GM12864 (cell line): Measurements from ENCODE around the gene DCLK1.

Experiments
- DNase-seq: peaks from one replicate; pipeline ENCODE4 v3.0.0-alpha.2; 2011; ENCODE audit warnings: low read depth
- H3K4me3 ChIP-seq: 2 replicates; pipeline ENCODE4 v1.5.1; 2011; ENCODE audit warnings: mild to moderate bottlenecking, low read depth, low read length, control low read depth
- TF ChIP-seq, protein P1 (sequence below): IDR thresholded peaks from 2 replicates; pipeline ENCODE4 v1.5.1; 2011; ENCODE audit warnings: low read depth, mild to moderate bottlenecking, moderate library complexity, low read length, control low read depth, inconsistent platforms; ENCODE audit errors: missing control alignments

DCLK1 gene

DNA sequence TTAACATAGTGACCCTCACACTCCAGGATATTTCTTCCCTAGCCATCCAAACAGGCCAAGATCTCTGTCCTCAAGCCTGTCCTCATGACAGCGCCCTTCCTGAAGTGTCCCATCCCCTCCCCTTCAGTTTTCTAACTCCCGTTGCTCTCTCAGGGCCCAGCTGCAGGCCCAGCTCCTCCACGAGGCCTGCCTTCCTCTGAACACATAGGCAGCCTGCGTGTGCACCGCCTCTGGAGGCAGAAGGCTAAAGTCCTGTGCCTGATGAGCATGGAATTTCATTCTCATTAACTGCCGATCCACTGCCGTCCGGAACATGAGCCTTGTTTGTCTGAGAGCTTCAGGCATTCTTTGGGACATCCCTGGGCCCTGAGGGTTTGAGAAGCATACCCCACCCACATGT is 306.4 kb downstream of the DCLK1 start:
- TF ChIP-seq, protein P1, sequence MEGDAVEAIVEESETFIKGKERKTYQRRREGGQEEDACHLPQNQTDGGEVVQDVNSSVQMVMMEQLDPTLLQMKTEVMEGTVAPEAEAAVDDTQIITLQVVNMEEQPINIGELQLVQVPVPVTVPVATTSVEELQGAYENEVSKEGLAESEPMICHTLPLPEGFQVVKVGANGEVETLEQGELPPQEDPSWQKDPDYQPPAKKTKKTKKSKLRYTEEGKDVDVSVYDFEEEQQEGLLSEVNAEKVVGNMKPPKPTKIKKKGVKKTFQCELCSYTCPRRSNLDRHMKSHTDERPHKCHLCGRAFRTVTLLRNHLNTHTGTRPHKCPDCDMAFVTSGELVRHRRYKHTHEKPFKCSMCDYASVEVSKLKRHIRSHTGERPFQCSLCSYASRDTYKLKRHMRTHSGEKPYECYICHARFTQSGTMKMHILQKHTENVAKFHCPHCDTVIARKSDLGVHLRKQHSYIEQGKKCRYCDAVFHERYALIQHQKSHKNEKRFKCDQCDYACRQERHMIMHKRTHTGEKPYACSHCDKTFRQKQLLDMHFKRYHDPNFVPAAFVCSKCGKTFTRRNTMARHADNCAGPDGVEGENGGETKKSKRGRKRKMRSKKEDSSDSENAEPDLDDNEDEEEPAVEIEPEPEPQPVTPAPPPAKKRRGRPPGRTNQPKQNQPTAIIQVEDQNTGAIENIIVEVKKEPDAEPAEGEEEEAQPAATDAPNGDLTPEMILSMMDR, result no peak
- H3K4me3 ChIP-seq, result no peak overlapping the region
- no peak for DNase-seq

DNA sequence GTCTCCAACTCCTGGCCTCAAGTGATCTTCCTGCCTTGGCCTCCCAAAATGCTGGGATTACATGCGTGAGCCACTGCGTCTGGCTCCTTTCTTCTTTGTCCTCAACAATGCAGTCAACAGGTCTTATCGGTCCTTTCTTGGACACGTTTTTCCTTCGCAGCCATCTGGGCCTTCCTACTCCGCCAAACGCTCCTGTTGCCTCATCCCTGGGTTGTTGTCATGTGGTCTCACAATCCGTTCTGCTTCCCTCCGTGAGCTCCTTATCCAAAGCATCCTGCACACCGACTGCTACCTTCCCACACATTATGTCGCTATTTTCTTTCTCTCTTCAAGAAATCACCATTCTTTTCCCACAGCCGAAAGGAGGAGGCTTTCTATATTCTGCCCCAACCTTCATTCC is 306.8 kb downstream of the DCLK1 start:
- no peak overlapping the region for H3K4me3 ChIP-seq
- TF ChIP-seq, protein P1, result no peak
- DNase-seq, result no peak

GRCh38 chr13:35822666-35823065 is 308.5 kb downstream of the DCLK1 start:
- TF ChIP-seq, protein P1, result no peak
- H3K4me3 ChIP-seq, result no peak overlapping the region
- DNase-seq, result no peak

DNA sequence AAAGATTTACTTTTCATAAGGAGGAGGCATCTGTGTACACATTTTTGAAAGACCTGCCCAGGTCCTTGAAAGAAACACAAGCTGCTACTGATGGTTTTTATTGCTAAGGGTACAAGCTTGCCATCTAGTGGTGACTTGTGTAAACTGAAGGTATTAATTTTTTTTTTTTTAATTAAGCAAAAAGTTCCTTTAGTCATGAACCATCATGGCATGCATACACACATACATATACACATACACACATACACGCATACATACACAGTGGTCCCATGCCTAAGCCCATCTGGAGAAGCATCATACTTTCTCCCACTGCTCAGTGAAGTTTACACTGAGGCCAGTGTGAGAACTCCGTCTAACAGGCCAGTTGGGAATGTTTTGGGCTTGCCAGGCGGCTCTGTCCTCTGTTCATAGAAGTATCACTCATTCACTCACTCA is 312.5 kb downstream of the DCLK1 start:
- no peak for DNase-seq
- no peak overlapping the region for H3K4me3 ChIP-seq
- TF ChIP-seq, protein P1, result peak; percentile 50

- no peak overlapping the region for H3K4me3 ChIP-seq
- no peak for DNase-seq
- TF ChIP-seq, protein P1, result no peak
Observed at GRCh38 chr13:35817642-35818607, 313.3 kb downstream of the DCLK1 start.

DNA sequence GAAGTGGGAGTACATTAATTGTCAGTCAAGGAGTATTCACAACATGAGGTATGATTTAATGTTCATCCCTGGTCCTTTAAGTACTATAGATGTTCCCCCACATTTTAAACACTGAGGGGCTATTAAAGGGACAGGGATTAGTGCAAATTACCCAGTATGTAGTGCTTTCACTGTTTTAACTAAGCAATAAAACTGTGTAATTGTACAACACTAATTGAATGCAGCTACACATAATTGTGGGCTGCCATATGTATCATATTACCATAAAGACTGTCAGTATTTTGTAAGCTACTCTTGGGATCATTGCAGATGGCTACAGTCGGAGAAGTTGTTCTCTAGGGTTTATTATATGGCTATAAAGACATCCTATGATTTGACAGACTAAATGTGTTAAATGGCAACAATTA is 316.6 kb downstream of the DCLK1 start:
- DNase-seq, result no peak

More for the DNA sequence above, 316.6 kb downstream of the DCLK1 start:
- TF ChIP-seq, protein P1, result no peak
- no peak overlapping the region for H3K4me3 ChIP-seq
